HepG2 (cell line): ENCODE data around the gene ETFDH. TPM values are rescaled to one million over a fixed set of nuclear protein-coding genes. Genes with fewer than 3 reads are reported as not detected.
A peak's percentile ranks its signal among the peaks of the same experiment; 100 is the strongest.

ENCODE experiments used
- ATAC-seq: fragments of 200-7000 bp; cut with Tn5 transposase; 3 replicates; pipeline ENCODE4 v1.9.1; 2020; ENCODE audit warnings: mild to moderate bottlenecking, moderate library complexity
- BruUV-seq: library from RNA; stranded (reverse); fragments of 400-500 nt; replicated peaks from 2 replicates; lab custom pipeline; 2021; lab: Mats Ljungman, UMichigan
- CTCF ChIA-PET: fragments of 300-600 bp; formaldehyde crosslinking; extraction: SDS; loops from one replicate; lab custom pipeline; 2021; ENCODE audit warnings: low total read pairs, inconsistent platforms, low intra/inter-chr PET ratio; lab: Yijun Ruan, JAX
- POLR2A ChIA-PET: fragments of 350-600 bp; sonication (Branson Sonifier 250); formaldehyde crosslinking; loops from one replicate; lab custom pipeline; 2020; ENCODE audit warnings: antibody characterized with exemption, inconsistent platforms; lab: Yijun Ruan, JAX
- DNase-seq: peaks from one replicate; pipeline ENCODE4 v3.0.0-alpha.2; 2015; ENCODE audit warnings: low spot score
- FAIRE-seq: peaks from 3 replicates; lab custom pipeline; 2011; peaks lifted over from hg19 to GRCh38; lab: Jason Lieb, UNC
- H2AFZ ChIP-seq: one replicate; pipeline ENCODE4 v1.6.1; 2011; ENCODE audit warnings: low read length, inconsistent platforms
- H3K27ac ChIP-seq: fragments of 300-600 bp; 3 replicates; pipeline ENCODE4 v1.8.0; 2011; ENCODE audit warnings: mixed run types, mild to moderate bottlenecking, mixed read lengths, low read length, inconsistent platforms; ENCODE audit not compliant: insufficient read depth; ENCODE audit errors: extremely low read length
- H3K27me3 ChIP-seq, 2 experiments: fragments of 200-600 bp in 1 of 2; 2 replicates in 1 of 2; 3 replicates in 1 of 2; pipeline versions ENCODE4 v1.6.0 to v1.8.0; 2011; ENCODE audit warnings: low read length in 2 of 2, mild to moderate bottlenecking in 2 of 2, moderate library complexity in 2 of 2, inconsistent platforms in 1 of 2; ENCODE audit not compliant: insufficient read depth in 2 of 2, control insufficient read depth in 1 of 2
- H3K36me3 ChIP-seq, 2 experiments: fragments of 200-600 bp in 1 of 2; replicated peaks in 1 of 2; 2 replicates in 1 of 2; 3 replicates in 1 of 2; pipeline versions ENCODE4 v1.5.1 to v1.8.0; 2011; ENCODE audit warnings: low read length in 2 of 2, inconsistent platforms in 1 of 2; ENCODE audit not compliant: insufficient read depth in 2 of 2, control insufficient read depth in 1 of 2
- H3K4me1 ChIP-seq: 2 replicates; pipeline ENCODE4 v1.5.1; 2012; ENCODE audit warnings: low read length, inconsistent platforms; ENCODE audit not compliant: insufficient read depth
- H3K4me2 ChIP-seq: 2 replicates; pipeline ENCODE4 v1.6.0; 2011; ENCODE audit warnings: low read depth, low read length, inconsistent platforms
- H3K4me3 ChIP-seq, 3 experiments: fragments of 200-600 bp in 1 of 3; sonication (generic), shearing (Covaris generic) in 1 of 3; replicated peaks in 1 of 3; 2 replicates each; pipeline ENCODE4 v1.5.1; 2011 to 2016; ENCODE audit warnings: low read length in 3 of 3, inconsistent platforms in 2 of 3, low read depth in 2 of 3, mild to moderate bottlenecking in 2 of 3, control low read depth in 1 of 3, mixed read lengths in 1 of 3; ENCODE audit not compliant: insufficient read depth in 1 of 3
- H3K79me2 ChIP-seq: one replicate; pipeline ENCODE4 v1.6.1; 2011; ENCODE audit warnings: low read length, inconsistent platforms; ENCODE audit not compliant: insufficient read depth
- H3K9ac ChIP-seq: 2 replicates; pipeline ENCODE4 v1.6.0; 2011; ENCODE audit warnings: mild to moderate bottlenecking, low read depth, low read length, inconsistent platforms; ENCODE audit not compliant: insufficient read depth
- H3K9me3 ChIP-seq: 2 replicates; pipeline ENCODE4 v1.5.1; 2012; ENCODE audit warnings: mild to moderate bottlenecking, low read length
- H4K20me1 ChIP-seq: 2 replicates; pipeline ENCODE4 v1.6.0; 2011; ENCODE audit warnings: inconsistent platforms, mild to moderate bottlenecking, low read length, moderate library complexity; ENCODE audit not compliant: insufficient read depth
- AKAP8 ChIP-seq: sonication (generic); formaldehyde crosslinking; IDR thresholded peaks from 2 replicates; pipeline ENCODE4 v1.5.1; 2020; ENCODE audit warnings: mild to moderate bottlenecking, missing genetic modification reagents
- ARID4A ChIP-seq: sonication (generic); formaldehyde crosslinking; IDR thresholded peaks from 2 replicates; pipeline ENCODE4 v1.5.0; 2020; ENCODE audit warnings: mild to moderate bottlenecking, missing genetic modification reagents, borderline replicate concordance
- ATF6 ChIP-seq: sonication (generic); formaldehyde crosslinking; conservative IDR thresholded peaks from 2 replicates; pipeline ENCODE4 v1.4.0; 2020; ENCODE audit warnings: missing genetic modification reagents
- E2F2 ChIP-seq: sonication (generic); formaldehyde crosslinking; IDR thresholded peaks from 2 replicates; pipeline ENCODE4 v1.4.0; 2020; ENCODE audit warnings: missing genetic modification reagents, borderline replicate concordance
- EEA1 ChIP-seq: sonication (generic); formaldehyde crosslinking; IDR thresholded peaks from 2 replicates; pipeline ENCODE4 v1.5.1; 2020; ENCODE audit warnings: mild to moderate bottlenecking, missing genetic modification reagents, borderline replicate concordance
- FOXA1 ChIP-seq, 2 experiments: fragments of 450-650 bp in 1 of 2; sonication (generic) in 1 of 2; formaldehyde crosslinking in 1 of 2; IDR thresholded peaks; 2 replicates each; pipeline versions ENCODE4 v1.4.0 to v1.6.1; 2016 to 2020; ENCODE audit warnings: missing genetic modification reagents in 1 of 2
- HDAC1 ChIP-seq: sonication (generic); formaldehyde crosslinking; IDR thresholded peaks from 2 replicates; pipeline ENCODE4 v1.5.1; 2020; ENCODE audit warnings: mild to moderate bottlenecking, missing genetic modification reagents
- HOXA3 ChIP-seq: sonication (generic); formaldehyde crosslinking; IDR thresholded peaks from 2 replicates; pipeline ENCODE4 v1.5.0; 2020; ENCODE audit warnings: missing genetic modification reagents
- HOXA7 ChIP-seq: sonication (generic); formaldehyde crosslinking; IDR thresholded peaks from 2 replicates; pipeline ENCODE4 v1.8.1; 2022; ENCODE audit warnings: mild to moderate bottlenecking, missing genetic modification reagents, moderate library complexity
- ISX ChIP-seq: sonication (generic); formaldehyde crosslinking; conservative IDR thresholded peaks from 2 replicates; pipeline ENCODE4 v1.5.0; 2020; ENCODE audit warnings: missing genetic modification reagents
- MED8 ChIP-seq: sonication (generic); formaldehyde crosslinking; IDR thresholded peaks from 2 replicates; pipeline ENCODE4 v1.8.1; 2023; ENCODE audit warnings: mild to moderate bottlenecking, missing genetic modification reagents; ENCODE audit not compliant: insufficient replicate concordance
- MXI1 ChIP-seq: IDR thresholded peaks from 3 replicates; pipeline ENCODE4 v1.6.1; 2012; ENCODE audit warnings: low read depth, low read length, inconsistent platforms, borderline replicate concordance
- SAFB2 ChIP-seq: sonication (generic); formaldehyde crosslinking; IDR thresholded peaks from 2 replicates; pipeline ENCODE4 v1.5.1; 2020; ENCODE audit warnings: missing genetic modification reagents, low read depth, mild to moderate bottlenecking, borderline replicate concordance
- ZNF281 ChIP-seq: sonication (generic); formaldehyde crosslinking; IDR thresholded peaks from 2 replicates; pipeline ENCODE4 v1.4.0; 2020; ENCODE audit warnings: missing genetic modification reagents, borderline replicate concordance
- WGBS: methylation state at CpG from one replicate; pipeline ENCODE4 v1.1.6; 2017; ENCODE audit warnings: low lambda C conversion rate; 5-methylcytosine and 5-hydroxymethylcytosine counted together
- in situ Hi-C: cut with HindIII; loops from 2 replicates; pipeline ENCODE4 v1.10.0; 2017; ENCODE audit warnings: low pct_unique_long_range_greater_than_20kb; ENCODE audit not compliant: extremely low pct_ligation_motif_present
- intact Hi-C: fragments of 100-400 bp; cut with micrococcal nuclease; formaldehyde crosslinking; loops from one replicate; pipeline ENCODE4 v1.10.0; 2022; ENCODE audit not compliant: unreplicated experiment
- polyA plus RNA-seq, 8 experiments: library from polyadenylated mRNA; depleted of rRNA in 3 of 8; stranded (reverse) in 7 of 8; unstranded in 1 of 8; fragments of >200 nt; fragmentation: Illumina TruSeq in 4 of 8; extraction: Trizol in 4 of 8; gene quantifications; 2 replicates each; pipeline versions ENCODE4 v1.2.1 to v1.2.3, GENCODE V29; 2011 to 2016; ENCODE audit warnings: low read depth in 4 of 8, missing spikeins in 1 of 8, mixed read lengths in 1 of 8; ENCODE audit not compliant: insufficient read depth in 1 of 8
- total RNA-seq, 5 experiments: library from RNA; depleted of rRNA; stranded (reverse); fragments of >200 nt; fragmentation: Illumina TruSeq; extraction: Trizol; gene quantifications; 2 replicates each; pipeline ENCODE4 v1.2.3, GENCODE V29; 2016; ENCODE audit warnings: low read depth in 1 of 5

Gene ETFDH
- total and polyA plus RNA-seq, 2 of the 13 experiments (the other 11 are each of a cell fraction or from before 2014, with no cell fraction given): 14.7 to 17.8 TPM

GRCh38 chr4:158671665-158671914 lies 506 bp upstream of the ETFDH start, which contains the start of gene C4orf46:
C4orf46 (minus strand) TSS chr4:158671887; CDS start chr4:158671801, 86 bp downstream.
- Histone ChIP-seq H3K27ac (peak within 1 kb of the TSS; percentile 90), H3K36me3 (no peaks in the 10 kb centered on the region), H3K4me1 (peaks cover 28% of the 10 kb centered on the region), H3K4me3 (peak within 1 kb of the TSS; percentile 80 to 90 (median 83)), H4K20me1 (no peaks in the 10 kb centered on the region), H3K79me2 (peaks cover 26% of the 10 kb centered on the region), H2AFZ (peak within 1 kb of the TSS; percentile 32), H3K9me3 (no peaks in the 10 kb centered on the region), H3K4me2 (peak within 1 kb of the TSS; percentile 86), H3K27me3 (no peaks in the 10 kb centered on the region), H3K9ac (peak within 1 kb of the TSS; percentile 70)
- 10% methylated on average over 4 of the region's 20 CpGs for WGBS
- no TSS peak for BruUV-seq
- ChIA-PET POLR2A (no interaction called here), CTCF (no interaction called here)
- FAIRE-seq (no peak), ATAC-seq (no peak), DNase-seq (no peak)
- intact Hi-C loops (loop anchor here (2.0 to 5.0 kb wide), 2 partner anchors 97 to 176 kb away; partner anchors contain the start of gene FNIP2), in situ Hi-C loops (no loop called here)
- no peak for TF ChIP-seq MED8
- TF ChIP-seq E2F2 (CRISPR knock-in tag): peak; percentile 57; the same call in 1 of the 2 replicates
- TF ChIP-seq ARID4A: peak; percentile 71; the same call in 1 of the 2 replicates
- no peak for TF ChIP-seq HOXA3
- no peak for TF ChIP-seq ZNF281 (CRISPR knock-in tag)
- no peak for TF ChIP-seq AKAP8 (CRISPR knock-in tag)
- TF ChIP-seq FOXA1 (IDR thresholded peaks at IDR 0.05): no peak
- TF ChIP-seq FOXA1 (CRISPR knock-in tag; IDR thresholded peaks at IDR 0.05): no peak
- peak; percentile 61; the same call in 1 of the 2 replicates for TF ChIP-seq SAFB2 (CRISPR knock-in tag)
- TF ChIP-seq MXI1: no peak
- 0 out of 2 replicates have a peak, but pooled peaks have one; percentile 32 for TF ChIP-seq ISX
- no peak for TF ChIP-seq HOXA7
- TF ChIP-seq HDAC1 (CRISPR knock-in tag): peak; percentile 52; the same call in 1 of the 2 replicates
- 0 out of 2 replicates have a peak, but pooled peaks have one; percentile 44 for TF ChIP-seq EEA1 (CRISPR knock-in tag)
- no peak for TF ChIP-seq ATF6 (CRISPR knock-in tag)
